Right lung (tissue), 5 donors: ENCODE results near the gene ZNF195. TPM values are rescaled to one million over a fixed set of nuclear protein-coding genes. Genes with fewer than 3 reads are reported as not detected.
"Not testable (repeated sequence)": the region's sequence is repeated elsewhere in the genome, so short reads cannot be mapped to it uniquely, and the experiment has no call there.

Source experiments
- DNase-seq, 2 donors: peaks; one replicate each; pipeline ENCODE4 v3.0.0-alpha.2; 2013
- polyA plus RNA-seq, 5 donors: library from polyadenylated mRNA; unstranded; fragments of 120-200 nt; gene quantifications; one replicate each; pipeline versions ENCODE4 v1.2.1 to v1.2.3, GENCODE V29; 2013; ENCODE audit warnings: inconsistent platforms in 1 of 5, low replicate concordance in 1 of 5; ENCODE audit not compliant: insufficient read length in 5 of 5, insufficient read depth in 1 of 5

ZNF195 gene
- polyA plus RNA-seq, 5 donors: 31.3 to 46.5 (median 35.0) TPM

DNA sequence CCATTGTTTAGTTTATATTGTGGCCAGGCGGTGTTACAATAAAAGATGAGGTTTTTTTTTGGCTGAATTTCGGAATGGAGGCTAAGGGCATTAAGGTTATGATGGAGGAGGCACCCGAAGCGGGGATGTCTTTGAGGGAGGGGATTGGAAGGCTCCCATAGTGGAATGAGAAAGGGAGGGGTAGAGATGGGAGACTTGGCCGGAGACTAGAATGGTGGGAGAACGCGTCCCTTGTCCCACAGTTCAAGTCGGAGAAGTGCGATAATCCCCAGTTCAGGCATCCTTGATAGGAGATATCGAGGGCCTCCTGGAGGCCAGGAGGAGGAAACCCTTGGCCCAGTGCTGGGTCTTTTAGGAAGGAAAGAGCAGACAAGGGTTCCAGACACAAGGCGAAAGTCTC, 21.6 kb downstream of the ZNF195 start:
- DNase-seq: no peak

DNA sequence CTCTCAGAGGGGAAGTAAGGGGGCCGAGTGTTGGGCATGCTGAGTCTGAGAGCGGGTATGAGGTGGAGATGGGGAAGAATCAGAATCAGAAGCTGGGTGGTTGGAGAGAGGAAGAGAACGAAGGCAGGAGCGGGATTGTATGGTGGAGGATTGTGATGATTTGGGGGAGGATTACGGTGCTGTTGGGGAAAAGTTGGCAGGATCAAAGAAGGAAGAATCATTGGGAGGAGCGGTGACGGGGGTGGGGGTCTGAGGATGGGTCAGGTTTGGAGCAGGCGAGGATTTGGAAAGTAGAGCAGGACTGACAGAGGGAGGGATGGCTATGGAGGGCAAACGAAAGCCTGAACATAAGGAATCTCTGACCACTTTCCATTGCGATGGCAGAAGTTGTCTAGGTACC, 22.1 kb downstream of the ZNF195 start:
- no peak for DNase-seq

DNA sequence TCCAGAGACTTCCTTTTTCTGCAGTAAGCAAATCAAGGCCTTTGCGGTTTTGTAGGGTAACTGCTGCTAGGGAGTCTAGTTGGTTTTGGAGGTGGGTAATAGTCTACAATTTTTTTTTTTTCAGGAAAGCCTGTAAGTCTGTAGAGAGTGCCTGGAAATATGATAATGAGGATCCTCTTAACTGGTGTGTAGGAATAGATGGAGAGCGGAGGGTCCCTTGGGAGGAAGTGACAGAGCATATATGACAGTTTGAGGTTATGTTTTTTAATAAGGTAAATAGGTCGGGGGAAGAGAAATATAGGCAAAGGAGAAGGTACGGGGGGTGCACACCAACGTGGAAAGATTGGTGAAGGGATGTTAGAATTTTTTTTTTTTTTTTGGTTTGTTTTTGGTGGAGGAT, 25.9 kb downstream of the ZNF195 start:
- DNase-seq: no peak

DNA sequence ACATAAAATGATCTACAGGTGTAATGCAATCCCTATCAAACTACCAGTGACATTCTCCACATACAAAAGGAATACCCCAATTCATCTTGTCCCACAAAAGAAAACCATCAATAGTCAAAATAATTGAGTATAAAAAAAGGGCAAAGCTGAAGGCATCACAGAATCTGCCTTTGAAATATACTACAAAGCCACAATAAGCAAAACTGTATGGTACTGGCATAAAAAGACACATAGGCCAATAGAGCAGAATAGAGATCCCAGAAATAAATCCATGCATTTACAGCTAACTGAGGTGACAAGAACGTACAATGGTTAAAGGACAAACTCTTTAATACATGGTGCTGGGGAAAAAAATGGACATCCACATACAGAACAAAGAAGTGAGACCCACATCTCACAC, 31.8 kb downstream of the ZNF195 start:
- no peak for DNase-seq

DNA sequence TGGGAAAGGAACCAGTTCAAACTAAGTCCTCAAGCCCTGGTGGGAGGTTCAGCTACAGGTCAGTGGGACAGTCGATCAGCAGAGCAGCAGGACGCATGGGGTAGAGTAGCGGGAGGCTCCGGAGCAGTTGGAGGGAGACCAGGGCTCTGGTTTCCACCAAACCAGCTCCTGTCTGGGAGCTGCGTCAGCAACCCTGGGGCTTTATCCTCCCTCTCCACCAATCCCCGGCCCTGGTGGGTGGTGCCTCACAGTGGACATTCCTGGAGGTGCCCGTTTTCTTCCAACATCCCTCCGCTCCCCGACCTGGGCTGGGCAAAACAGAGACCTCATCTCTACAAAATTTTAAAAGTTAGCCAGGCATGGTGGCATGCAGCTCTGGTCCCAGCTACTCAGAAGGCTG, 32.4 kb downstream of the ZNF195 start:
- no peak for DNase-seq

DNA sequence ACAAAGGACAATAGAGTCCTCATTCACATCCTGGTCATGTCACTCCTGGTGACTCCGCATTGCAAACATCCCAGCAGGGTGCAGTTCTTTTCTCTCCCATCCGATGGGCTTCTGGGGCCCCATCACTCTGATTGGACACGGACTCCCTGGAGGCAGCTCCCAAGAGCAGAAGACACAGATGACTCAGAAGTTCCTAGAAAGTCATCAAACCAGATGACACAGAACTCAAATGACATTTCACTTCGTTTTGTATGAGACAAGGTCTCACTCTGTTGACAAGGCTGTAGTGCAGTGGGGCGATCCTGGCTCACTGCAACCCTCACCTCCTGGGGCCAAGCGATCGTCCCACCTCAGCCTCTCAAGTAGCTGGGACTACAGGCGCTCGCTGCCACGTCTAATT, 33.2 kb downstream of the ZNF195 start:
- DNase-seq: no peak

DNA sequence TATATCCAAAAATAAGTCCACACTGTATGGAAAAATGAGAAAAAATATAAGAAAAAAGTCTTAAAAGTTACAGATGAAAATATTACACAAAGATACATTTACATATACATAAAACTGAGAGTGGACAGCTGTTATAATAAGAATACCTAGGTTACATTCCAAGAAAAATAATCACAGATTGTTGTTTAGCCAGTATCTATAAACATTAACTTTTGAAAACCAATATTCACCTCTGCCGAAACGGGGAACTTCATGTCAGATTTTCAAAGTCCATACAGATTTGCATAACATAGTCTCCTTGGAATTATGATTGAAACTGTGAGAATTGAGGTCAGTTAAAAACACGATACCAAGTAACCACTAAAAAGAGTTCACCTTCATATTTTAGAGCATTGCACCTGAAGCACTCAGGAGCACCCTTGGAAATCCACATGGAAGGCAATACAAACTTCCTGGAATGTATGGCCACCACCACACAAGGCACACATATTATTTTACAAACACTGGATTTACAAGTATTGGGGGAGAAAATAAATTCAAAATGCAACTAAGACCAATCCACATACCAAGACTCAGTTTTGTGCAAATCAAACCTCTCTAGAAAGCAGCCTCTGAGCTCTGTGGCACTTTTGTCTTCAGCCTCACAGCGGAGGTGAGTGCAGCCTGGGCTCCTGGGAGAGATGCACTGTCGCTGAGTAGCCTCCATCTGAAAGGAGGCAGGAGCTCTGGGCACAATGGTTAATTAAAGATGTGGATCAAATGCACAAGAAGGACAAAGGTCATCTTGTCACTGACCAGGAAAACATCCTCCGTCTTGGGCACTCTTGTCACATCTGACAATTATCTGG, 34.4 kb downstream of the ZNF195 start:
- no peak for DNase-seq

DNA sequence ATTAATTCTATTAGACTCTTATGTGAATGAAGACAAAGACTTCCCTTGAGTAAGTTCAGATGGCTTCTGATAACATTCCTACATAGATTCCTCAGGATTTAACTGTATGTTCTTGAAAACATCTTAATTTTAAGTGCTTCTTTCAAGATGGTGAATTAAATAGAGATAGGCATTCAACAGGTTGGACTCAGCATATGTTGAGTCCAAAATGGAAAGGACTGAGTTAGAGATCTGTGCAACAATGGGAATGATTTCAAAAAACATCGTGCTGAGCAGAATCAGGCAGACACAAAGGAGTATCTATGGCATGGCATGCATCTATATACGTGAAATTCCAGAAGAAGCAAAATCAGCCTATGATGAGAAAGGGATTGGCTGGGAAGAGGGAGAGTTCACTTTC, 36.2 kb downstream of the ZNF195 start:
- no peak for DNase-seq

DNA sequence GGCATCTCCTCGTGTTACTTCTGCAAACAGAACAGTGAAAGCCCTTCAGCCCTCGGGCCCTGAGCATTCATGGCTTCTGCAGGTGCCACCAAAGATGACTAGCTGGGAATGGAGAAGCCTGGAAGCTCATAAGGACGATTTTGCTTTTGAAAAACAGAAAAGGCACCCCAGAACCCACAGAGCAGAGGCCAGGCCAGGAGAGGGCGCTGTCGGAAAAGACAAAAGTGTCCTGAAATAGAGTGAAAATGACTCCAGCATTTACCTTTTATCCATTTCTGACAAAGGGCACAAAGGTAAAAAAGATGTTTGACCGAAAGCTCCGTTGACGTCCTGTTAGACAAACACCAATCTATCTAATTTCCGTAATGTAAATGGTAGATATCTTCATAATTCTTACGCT, 37.6 kb downstream of the ZNF195 start:
- peak; percentile 6 to 10 for DNase-seq

DNA sequence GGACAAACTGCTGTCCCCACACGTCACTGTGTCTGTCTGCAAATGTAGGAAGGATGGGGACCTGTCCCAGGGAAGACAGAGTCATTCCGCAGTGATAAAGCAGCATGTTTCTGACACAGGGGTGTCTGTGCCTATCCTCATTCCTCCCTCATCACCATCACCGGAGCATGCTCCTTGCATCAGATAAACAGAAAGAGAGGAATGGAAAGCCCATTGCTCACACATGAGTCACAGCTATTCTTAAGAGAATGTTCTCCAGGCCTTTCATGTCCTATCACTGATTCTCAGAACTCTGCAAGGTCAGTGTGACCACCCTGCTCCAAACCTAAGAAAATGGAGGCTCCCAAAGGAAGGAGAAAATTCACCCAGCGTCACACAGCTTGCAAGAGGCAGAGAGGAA, 38.9 kb downstream of the ZNF195 start:
- no peak for DNase-seq

DNA sequence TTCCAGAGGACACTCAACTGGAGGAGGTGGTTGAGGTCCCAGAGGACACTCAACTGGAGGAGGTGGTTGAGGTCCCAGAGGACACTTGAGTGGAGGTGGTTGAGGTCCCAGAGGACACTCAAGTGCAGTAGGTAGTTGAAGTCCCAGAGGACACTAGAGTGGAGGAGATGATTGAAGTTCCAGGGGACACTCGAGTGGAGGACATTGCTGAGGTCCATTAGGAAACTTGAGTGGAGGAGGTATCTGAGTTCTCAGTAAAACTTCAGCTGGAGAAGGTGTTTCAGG, 39.7 kb downstream of the ZNF195 start:
- DNase-seq: no peak

DNA sequence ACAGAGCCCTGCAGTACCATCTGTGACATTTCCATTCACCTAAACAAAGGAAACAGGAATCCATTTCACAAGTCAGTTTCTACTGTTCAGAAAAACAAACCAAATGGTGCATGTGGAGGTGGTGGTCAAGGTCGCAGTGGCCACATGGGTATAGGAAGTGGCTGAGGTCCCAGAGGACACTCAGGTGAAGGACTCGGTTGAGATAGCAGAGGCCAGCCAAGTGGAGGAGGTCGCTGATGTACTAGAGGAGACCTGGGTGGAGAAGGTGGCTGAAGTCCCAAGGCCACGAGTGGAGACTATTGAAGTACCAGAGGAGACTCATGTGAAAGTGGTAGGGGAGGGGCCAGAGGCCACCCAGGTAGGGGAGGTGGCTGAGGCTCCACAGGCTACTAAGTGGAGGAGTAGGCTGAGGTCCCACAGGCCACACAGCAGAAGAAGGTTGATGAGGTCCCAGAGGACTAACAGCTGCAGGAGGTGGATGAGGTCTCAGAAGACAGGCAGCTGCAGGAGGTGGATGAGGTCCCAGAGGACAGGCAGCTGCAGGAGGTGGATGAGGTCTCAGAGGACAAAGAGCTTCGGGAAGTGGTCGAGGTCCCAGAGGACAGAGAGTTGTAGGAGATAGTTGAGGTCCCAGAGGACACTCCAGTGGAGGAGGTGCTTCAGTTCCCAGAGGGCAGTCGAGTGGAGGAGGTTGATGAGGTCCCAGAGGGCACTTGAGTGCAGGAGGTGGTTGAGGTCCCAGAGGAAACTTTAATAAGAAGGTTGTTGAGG, 40.2 kb downstream of the ZNF195 start:
- DNase-seq: no peak

DNA sequence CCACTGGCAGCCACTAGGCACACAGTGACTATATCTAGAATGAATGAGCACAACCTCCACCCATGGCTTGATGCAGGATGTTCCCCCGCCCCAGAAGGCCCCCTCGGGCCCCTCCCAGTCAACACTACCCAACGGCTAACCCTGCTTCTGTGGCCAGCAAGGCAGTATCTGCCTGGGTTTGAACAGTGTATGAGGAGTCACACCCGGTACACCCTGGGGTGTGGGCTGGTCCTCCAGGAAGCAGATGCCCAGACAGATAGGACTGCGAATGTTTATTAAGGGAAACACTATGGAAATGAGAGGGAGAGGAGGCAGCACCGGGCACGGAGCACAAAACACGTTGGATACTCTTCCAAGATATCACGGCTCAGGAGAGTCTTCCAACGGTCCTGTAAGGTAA, 42.5 kb downstream of the ZNF195 start:
- DNase-seq: not testable (repeated sequence)

DNA sequence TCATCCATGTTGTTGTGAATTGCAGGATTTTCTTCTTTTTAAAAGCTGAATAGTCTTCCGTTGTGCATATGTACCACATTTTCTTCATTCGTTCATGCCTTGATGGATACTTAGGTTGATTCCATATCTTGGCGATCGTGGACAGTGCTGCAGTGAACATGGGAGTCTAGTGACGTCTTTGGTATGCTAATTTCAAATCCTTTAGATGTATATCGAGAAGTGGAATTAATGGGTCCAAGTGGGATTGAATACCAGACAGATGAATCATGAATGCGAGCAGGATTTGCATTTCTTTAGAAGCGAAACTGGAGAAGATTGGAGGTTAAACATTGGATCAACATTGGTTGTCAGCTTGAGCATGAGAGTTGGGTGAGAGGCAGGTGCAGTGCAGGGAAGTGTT, 45.8 kb downstream of the ZNF195 start:
- DNase-seq: not testable (repeated sequence)

DNA sequence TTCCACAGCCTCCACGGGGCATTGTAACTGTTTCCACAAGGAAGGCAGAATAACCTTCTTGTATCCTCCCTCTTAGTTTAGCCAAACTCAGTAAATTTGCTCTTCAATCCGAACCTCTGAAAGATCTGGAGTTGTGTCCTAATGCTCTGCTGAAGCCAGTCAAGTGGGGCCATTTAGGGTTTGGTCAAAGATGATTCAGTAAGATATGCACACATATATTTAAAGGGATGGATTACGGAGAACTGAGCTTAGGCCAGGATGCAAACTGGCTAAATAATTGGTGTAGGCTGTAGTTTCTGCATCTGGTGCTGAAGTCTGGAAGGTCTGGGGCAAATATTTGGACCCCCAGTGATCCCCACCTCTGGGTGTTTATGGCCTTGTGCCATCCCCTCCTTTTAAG, 47.9 kb downstream of the ZNF195 start:
- DNase-seq: not testable (repeated sequence)

DNA sequence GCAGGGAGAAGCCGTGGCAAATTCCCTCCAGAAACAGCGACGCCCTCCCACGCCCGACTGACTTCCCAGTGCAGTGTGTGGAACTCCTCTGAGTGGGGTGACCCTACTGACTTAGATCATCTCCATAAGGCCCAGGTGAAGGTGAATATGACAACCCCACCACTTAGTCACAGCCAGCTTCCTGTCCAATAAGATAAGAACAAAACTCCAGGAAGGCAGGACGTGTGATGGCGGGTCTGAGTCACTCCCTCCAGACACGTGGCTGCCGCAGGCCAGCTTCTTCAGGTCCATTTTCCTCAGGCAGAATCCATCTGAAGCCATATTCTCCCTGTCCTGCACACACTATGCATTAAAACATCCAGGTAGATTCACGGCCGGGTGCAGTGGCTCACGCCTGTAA, 48.9 kb downstream of the ZNF195 start:
- not testable (repeated sequence) for DNase-seq

DNA sequence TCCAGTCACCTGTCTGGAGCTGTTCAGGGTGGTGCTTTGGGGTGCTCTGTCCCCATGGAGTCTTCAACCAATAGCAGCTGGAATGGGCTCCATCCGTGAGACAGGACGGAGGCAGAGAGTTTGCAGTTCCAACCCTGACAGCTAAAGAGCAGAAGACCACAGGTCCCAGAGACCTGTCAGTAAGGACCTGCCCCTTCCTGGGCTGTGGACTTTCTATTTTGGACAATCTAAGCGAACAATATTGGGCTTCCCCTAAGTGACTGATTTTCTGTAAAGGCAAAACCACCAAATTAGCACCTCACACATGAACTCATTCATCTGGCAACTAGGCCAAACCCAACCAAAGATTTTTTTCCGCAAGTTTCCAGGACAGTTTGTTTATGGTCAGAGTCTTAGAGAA, 50.4 kb downstream of the ZNF195 start:
- DNase-seq: not testable (repeated sequence)

DNA sequence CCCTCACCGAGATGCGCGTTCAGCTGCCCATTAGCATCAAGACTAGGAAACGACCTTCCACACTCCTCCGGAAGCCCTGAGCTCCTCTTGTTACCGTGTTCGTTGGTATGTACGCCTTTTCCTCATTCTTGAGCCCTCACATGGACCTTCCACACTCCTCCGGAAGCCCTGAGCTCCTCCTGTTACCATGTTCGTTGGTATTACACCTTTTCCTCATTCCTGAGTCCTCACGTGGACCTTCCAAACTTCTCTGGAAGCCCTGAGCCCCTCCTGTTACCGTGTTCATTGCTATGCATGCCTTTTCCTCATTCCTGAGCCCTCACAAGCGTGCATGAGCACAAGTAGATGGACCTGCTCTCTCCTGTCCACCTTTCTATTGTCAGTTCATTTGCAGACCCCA, 52.5 kb downstream of the ZNF195 start:
- DNase-seq: not testable (repeated sequence)

DNA sequence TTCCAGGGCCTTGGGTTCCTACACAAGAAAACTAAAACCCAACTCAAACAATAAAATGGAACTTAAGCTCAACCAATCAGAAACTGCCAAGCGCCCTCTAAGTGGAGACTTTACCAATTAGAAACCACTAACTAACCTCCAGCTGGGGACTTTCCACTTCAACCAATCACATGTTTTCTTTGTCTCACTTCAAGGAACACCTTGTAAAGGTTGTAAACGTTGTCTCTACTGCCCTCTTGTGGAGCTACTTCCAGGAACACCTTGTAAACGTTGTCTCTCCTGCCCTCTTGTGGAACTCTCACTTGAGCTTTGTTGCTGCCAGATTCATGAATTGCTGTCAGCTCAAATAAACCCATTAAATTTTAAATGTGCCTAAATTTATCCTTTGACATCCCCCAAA, 54.2 kb downstream of the ZNF195 start:
- not testable (repeated sequence) for DNase-seq
